ENCODE data around the gene CEP350.
"Not testable (repeated sequence)": the region's sequence is repeated elsewhere in the genome, so short reads cannot be mapped to it uniquely, and the experiment has no call there.

The CEP350 gene

DNA sequence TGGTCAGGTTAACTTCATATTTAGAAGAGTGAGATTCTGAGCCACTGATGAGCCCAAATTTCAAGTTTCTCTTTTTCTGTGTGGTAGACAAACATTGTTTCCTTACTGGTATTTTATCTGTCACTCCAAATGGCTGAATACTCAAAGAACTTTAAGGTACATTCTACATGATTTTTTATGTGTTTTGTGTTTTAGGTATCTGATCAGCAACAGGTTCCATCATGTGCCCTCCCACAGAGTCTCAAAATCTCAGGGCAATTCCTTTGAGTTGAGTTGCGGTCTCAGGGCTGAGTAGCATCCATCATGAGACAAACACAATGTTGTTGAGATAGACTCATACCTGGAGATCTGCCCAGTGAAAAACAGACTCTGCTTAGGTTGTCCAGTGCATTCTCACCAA, 14.7 kb upstream of the CEP350 start:
- no peak for DNase-seq

DNA sequence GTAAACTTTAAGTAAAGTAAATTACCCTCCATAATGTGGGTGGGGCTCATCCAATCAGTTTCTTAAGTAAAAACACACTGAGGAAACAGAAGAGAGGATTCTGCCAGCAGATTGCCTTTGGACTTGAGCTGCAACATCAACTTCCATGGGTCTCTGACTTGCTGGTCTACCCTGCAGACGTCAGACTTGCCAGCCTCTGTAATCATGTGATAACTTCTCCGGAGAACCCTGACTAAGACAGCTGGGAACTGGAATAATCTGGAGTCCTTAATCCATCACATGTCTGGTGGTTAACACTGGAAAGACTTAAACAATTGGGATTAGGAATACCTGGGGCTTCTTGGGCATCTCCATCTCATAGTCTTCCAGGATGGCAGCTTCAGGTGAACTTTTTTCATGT, 13.2 kb upstream of the CEP350 start:
- DNase-seq: no peak

DNA sequence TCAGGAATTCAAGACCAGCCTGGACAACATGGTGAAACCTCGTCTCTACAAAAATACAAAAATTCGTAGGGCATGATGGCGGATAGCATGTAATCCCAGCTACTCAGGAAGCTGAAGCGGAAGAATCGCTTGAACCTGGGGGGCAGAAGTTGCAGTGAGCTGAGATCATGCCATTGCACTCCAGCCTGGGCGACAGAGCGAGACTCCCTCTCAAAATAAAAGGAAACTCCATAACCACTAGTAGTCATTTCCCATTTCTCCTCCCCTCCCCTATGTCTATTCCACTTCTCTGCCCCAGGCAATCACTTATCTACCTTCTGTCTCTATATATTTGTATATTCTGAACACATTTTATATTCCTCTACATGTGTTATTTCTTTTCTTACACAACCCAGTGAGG, 4.0 kb upstream of the CEP350 start:
- no peak for DNase-seq

DNA sequence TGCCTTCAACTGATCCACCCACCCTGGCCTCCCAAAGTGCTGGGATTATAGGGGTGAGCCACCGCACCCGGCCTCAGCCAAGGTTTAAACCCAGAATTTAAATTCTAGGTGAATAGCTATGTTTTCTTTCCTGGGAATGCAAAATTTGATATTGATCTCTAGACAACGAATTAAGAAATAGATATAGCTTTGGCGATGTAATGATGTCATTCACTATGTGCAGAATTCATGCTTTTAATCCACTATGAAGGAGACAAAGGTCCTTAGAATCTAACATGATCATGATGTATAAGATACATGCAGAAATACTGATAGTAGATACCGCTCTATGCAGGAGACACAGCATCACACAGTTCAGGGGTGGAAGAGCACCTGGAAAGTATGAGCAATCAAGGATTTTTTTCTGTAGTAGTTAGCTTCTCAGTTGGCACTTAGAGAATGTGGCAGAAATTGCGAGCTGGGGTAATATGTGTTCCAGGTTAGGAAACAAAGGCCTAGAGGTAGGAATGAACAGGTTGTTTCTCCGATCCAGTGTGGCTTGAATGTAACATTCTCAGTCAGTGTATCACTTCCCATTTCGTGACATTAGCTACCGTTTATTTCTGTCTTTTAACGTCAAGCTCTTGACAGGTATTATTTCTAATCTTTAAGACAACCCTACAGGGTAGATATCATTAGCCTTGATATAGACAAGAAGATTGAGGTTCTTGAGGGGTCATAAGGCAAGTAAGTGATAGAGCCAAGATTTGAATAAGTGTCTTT, 3.0 kb upstream of the CEP350 start:
- DNase-seq: no peak

DNA sequence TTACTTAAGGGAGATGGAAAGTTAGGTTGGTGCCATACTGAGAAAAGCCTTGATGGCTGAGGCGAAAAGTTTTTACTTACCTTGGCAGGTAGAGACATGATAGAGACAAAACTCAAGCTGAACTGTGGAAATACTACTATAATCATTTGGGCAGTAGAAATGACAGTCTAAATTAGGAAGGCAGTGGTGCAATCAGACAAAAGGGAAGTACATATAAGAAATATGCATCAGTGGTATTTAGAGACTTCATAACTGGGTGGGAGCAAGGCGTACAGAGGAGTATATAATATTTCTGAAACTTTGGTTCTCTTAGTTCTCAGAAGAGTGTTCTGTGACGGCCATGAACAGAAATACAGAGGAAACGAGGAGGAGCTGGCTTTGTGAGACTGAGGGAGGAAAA, 2.4 kb upstream of the CEP350 start:
- no peak for DNase-seq

DNA sequence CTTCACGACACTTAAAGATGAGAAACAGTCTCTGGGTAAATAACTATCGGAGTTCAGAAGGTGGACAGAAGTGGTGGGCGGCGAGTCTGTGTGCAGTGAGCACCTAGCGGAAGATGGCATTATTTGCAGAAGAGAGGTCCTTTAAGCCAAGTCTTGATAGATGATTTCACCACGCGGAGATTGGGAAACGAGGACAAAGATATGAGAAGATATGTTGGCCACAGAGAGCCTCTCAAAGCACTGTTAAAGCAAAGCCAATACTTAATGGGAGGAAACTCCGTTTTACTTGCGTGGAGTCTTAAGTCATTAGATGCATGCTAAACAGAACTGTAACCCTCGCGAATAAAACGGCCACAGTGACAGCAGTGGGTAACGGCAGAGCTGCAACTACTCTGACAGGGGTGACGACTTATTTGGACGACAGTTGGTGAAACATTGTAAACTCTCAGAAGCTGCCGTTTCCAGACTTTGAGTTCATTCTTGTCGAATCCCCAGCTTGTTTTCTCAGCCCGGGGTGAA, 577 bp upstream of the CEP350 start:
- DNase-seq: peak in 4 of 14 donors; percentile 52 to 88 (median 66)

DNA sequence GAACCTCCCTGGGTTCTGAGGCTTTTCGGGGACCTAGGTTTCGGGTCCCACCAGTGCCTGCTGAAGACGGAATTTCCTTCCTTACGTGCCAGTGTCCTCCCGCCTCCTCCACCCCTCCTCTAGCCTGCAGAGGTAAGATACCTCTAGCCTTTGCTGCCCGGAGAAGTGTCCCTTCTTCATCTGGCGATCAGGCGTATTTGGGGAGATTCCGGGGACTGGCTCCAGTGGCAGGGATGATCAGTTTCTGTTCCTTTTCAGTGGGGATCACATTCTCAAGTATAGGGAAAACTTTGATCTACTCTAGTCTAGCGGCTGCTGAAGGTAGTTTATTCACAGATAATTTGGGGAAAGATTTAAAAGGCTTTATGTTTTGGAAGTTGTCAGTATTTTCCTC, 674 bp downstream of the CEP350 start:
- peak in 4 of 14 donors; percentile 54 to 69 (median 62) for DNase-seq

DNA sequence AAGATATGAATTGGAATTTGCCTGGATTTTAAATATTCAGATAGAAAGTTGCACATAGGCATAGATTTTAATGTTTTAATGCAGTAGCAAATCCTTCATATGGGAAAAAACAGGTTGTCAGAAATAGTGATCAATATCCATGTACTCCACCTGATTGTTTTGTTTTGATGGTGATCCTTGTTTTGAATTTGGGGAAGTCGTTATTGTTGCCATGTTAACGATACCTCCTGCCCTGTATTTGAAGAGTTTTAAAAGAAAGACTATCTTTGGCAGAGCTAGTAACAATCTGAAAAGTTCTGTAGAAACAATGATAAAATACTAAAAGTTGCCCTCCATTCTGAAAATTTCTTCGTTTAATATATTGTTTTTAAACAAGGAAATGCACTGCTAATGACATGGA, 1.1 kb downstream of the CEP350 start:
- DNase-seq: no peak

DNA sequence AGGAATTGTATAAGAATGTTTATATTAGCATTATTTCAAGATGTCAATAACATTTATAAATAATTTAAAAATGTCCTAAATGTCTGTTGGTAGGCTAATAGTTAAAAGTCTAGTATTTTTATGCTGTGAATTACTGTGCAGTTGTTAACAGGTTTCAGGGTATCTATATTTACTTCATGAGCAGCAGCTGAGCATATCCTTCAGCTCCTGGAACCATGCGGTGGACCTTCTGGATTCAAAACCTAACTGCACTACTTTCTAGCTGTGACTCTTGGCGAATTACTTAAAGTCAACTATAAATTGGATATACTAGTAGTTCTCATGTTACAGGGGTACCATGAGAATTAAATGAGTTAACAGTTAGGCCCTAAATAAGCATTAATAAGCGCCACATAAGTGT, 3.7 kb downstream of the CEP350 start:
- DNase-seq: no peak

DNA sequence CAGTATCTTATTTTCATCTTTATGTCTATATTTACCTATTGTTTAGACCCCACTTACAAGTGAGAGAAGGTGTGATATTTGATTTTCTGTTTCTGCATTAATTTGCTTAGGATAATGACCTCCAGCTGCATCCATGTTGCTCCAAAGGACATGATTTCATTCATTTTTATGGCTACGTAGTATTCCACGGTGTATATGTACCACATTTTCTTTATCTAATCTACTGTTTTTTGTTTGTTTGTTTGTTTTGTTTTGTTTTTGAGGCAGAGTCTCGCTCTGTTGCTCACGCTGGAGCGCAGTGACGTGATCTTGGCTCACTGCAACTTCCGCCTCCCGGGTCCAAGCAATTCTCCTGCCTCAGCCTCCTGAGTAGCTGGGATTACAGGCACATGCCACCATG, 7.6 kb downstream of the CEP350 start:
- DNase-seq: not testable (repeated sequence)

DNA sequence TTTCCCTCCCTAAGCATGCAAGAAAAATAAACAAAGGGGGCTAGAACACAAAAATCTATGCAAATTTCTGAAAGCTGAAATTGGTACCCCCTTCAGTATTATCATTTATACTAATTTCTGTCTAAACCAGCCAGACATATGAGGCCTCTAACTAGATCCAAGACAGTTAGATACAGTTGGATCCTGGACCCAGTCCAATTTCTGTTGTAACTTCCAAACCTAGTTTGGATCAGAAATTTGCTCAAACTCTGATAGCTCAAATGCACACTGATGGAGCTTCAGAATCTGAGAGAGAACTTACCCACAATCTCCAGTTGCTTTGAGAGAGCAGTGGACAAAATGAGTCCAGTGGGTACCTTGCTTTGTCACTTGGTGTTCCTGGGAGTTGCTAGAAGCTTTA, 11.9 kb downstream of the CEP350 start:
- no peak for DNase-seq

DNA sequence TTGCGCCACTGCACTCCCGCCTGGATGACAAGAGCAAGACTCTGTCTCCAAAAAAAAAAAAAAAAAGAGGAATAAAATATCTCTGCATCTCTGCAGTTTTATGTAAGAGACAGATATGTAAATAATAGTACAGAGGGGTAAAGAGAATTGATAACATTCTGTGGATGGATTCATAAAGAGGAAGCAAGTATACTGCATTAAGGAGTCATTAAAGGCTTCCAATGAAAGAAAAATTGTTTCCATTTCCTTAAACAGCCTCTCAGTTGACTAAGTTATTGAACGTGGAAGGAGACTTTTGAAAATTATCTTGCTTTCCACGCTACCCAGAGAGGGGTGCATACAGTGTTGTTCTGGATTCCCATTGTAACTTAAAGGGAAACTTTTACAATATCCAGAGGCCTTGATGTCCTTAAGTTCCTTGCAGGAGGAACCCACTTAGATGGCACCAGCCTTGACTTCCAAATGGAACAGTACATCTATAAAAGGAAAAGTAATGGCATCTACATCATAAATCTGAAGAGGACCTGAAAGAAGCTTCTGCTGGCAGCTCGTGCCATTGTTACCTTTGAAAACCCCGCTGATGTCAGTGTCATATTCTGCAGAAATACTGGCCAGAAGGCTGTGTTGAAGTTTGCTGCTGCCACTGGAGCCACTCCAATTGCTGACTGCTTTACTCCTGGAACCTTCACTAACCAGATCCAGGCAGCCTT, 13.8 kb downstream of the CEP350 start:
- no peak for DNase-seq

DNA sequence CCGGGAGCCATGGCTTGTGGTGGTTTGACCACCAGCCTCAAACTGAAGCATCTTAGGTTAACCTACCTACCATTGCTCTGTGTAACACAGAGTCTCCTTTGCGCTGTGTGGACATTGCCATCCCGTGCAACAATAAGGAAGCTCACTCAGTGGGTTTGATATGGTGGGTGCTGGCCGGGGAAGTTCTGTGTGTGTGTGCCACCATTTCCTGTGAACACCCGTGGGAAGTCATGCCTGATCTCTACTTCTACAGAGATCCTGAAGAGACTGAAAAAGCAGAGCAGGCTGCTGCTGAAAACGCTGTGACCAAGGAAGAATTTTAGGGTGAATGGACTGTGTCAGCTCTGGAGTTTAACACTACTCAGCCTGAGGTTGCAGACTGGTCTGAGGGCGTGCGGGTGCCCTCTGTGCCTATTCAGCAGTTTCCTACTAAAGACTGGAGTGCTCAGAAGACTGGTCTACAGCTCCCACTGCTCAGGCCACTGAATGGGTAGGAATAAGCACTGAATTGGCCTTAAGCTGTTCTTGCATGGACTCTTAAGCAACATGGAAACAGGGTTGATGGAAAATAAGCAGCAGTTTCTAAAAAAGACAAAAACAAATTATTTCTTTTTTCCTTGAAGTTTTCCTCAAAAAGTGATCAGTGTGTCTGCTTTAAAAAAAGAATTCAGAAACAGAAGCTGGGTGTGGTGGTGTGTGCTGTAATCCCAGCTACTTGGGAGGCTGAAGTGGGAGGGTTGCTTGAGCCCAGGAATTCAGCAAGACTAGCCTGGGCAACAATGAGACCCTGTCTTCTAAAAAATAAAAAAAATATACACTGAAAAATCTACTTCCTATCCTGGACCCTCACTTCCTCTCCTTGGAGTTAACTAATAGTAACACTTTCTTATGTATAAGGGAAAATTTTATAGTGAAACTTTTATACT, 14.6 kb downstream of the CEP350 start:
- peak in 1 of 14 donors; percentile 4 for DNase-seq

DNA sequence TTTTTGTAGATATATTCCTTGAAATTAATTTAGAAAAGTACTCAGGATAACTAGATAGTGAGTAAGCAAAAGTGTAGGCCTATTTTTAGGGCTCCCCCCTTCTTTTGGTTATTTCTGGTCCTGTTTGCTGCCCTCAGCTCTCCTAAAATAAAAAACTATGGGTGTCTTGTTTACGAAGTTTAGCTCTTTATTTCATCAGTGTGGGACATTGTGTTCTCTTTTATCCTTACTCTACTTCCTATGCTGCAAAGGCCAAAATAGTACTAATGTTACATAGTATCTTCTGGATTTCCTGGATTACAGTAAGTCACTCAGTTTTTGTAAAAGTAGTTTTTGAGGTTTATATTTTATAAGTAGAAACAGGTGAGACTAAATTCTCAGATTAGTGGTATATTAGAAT, 15.4 kb downstream of the CEP350 start:
- no peak for DNase-seq

DNA sequence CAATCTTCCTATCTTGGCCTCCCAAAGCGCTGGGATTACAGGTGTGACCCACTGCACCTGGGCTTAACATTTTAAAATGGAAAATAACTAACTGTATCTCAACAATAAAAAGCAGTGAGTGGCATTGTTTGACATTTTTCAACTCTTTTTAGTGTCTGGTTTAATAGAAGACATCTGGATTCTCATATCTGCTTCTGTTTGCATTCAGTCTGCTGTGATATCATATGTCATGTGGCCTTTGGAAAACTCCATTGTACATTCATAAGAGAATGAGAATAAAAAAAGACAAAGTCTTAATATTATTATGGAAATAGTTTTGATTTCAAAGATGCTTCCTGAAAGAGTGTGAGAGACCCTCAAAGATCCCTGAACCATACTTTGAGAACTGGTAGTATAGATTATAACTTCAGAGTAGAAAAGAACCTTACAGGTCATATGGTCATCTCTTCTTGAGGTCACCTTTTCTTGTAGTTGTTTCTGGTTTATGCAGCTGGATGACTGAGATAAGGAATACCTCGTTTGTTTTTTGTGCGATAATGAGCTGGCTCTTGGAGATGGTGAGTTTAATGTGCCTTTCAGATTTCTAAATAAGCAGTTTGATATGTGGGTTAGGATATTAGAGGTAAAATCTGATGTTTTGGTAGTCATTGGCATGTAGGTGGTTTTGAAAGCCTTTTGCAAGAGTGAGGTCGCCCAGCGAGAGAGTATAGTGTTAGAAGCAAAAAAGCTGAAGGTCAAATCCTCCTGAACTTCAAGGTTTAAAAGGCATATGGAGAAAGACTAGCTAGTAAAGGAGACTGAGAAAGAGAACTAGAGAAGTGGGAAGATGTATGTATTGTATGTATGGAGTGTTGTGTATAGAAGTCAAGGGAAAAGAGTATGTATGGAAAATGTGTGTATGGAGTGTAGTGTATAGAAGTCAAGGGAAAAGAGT, 17.2 kb downstream of the CEP350 start:
- DNase-seq: no peak

DNA sequence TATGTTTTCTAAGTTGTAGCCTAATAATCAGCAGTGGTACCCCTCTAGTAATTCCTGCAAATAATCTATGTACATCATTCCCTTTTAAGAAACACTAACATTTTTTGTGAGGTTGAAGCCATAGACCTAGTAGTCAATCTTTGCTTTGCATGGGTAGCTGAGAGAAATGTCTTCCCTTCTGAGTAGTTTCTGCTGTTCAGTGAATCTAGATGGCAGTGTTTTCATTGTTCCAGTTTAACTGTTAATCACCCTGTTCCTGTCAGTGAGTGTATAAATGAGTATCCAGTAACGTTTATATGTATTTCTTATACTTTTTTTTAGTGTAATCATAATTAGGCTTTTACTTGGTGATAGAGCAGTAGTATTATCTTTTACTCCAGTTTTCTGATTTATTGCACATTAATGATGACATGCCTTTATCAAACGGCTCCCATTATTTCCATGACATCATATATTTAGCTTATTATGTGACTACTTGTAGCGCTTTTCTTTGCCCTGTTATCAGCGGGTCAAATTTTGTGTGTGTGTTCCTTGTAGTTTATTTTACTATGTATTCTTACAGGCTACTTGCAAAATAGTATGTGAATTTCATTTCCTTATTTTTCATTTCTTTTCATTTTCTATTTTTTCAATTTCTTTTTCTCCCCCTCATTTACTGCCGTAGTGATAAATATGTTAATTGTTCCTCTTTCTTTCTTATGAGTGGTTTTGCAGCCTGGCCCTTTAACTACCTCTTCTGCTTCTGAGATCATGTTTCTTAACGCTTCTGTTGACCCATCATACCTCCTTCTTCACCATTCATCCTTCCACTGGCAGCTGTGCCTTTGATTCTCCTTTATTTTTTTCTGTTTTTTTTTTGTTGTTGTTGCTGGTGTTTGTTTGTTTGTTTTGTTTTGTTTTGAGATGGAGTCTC, 18.8 kb downstream of the CEP350 start:
- no peak for DNase-seq

DNA sequence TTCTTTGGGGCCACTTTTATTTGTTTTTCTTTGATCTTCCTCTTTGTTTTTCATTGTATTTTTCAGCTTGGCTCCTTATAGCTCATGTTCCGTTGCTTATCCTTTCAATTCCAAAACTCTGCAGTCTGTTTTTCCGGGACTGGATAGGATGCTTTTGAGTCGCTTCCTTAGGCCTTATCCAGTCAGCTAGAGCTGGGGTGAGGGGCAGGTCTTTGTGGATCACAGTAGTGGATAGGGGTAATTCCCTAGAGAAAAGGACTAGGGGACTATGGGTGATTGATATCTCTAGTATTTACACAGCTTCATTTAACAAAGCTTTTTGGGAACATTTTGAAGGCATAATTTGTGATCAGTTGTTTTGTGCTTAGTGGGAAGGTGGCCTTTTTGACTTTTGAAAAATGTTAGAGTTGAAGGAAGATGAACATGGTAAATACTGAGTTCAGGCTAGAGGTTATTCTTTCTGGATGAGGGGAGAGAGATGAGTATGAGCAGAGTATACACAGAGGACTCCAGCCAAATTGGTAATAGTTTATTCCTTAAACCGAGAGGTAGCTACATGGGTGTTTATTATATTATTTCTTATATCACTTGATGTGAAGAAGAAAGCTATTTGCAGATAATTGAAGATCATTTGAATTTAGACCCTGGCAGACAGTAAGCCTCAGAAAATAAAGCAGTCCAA, 22.5 kb downstream of the CEP350 start:
- DNase-seq: no peak

DNA sequence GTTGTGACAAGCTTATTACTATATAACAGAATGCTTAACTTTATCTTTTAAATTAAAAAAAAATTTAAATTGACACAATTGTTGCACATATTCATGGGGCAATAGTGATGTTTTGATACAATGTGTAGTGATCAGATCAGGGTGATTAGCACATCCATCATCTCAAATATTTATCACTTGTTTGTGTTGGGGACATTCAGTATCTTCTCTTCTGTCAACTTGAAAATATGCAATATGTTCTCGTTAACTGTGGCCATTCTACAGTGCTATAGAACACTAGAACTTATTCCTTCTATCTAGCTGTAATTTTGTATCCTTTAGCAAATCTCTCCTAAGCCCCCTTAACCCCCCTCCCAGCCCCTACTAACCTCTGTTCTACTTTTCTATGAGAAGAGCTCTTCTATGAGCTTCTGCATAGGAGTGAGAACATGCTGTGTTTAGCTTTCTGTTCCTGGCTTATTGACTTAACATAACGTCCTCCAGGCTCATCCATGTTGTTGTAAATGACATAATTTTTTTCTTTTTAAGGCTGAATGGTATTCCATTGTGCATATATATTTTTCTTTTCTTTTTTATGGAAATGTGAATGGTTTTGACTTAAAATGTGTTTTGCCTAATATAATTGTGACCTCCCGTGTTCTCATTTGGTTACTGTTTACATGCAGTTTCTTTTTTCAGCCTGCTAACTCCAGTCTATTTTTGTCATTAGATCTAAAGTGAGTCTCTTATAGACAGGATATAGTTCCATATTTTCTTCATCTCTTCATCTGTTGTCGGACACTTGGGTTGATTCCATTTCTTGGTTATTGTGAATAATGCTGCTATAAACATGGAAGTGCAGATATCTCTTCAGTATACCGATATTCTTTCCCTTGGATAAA, 23.8 kb downstream of the CEP350 start:
- DNase-seq: no peak

DNA sequence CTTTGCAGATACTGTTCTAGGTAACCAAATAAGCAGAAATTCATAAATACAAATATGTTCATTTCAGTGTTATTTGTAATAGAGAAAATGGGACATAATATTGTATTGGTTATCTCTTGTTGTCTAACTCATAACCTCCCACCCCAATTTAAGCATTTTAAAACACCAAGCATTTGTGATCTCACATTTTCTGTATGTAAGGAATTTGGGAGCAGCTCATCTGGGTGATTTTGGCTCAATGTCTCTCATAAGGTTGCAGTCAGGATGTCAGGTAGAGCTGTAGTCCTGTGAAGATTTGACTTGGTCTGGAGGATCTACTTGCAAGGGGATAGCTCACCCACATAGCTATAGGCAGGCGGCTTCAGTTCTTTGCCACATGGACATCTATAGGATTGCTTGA, 29.5 kb downstream of the CEP350 start:
- no peak for DNase-seq
